ENCODE measurements around the gene TMEM150C. TPM values are rescaled to one million over a fixed set of nuclear protein-coding genes. Genes with fewer than 3 reads are reported as not detected.
"Not testable (repeated sequence)": the region's sequence is repeated elsewhere in the genome, so short reads cannot be mapped to it uniquely, and the experiment has no call there.

The TMEM150C gene
- polyA plus RNA-seq, 1 donor (not counting 4 experiments of a cell fraction or from before 2014, with no cell fraction given): 0.07 TPM

- Histone ChIP-seq H3K4me1 (ENCODE audit: control insufficient read depth, extremely low read depth, insufficient read depth, low read length) (no peaks in the 10 kb centered on the region), H3K27ac (ENCODE audit: control insufficient read depth, insufficient read depth, low read length) (no peak overlapping the region), H3K4me3 (ENCODE audit: control insufficient read depth in 2 of 3, extremely low read depth in 1 of 3, insufficient read depth in 2 of 3, low read depth in 1 of 3, low read length in 3 of 3) (no peak overlapping the region), H3K9me1 (ENCODE audit: control insufficient read depth, extremely low read depth, insufficient read depth, low read length) (no peaks in the 10 kb centered on the region), H3K27me3 (ENCODE audit: control insufficient read depth, extremely low read depth, insufficient read depth, low read length) (no peaks in the 10 kb centered on the region), H3K4me2 (ENCODE audit: control insufficient read depth, extremely low read depth, insufficient read depth, low read depth, low read length) (no peak overlapping the region), H4K20me1 (ENCODE audit: control insufficient read depth, extremely low read depth, insufficient read depth, low read length) (no peaks in the 10 kb centered on the region), H3K36me3 (ENCODE audit: control insufficient read depth in 2 of 2, extremely low read depth in 1 of 2, insufficient read depth in 2 of 2, low read length in 2 of 2) (no peaks in the 10 kb centered on the region), H3K9me3 (ENCODE audit: control insufficient read depth, low read depth, low read length) (no peaks in the 10 kb centered on the region), H2AFZ (ENCODE audit: control insufficient read depth, low read length) (no peak overlapping the region), H3K9ac (ENCODE audit: control insufficient read depth, extremely low read depth, insufficient read depth, low read length) (no peak overlapping the region), H3K79me2 (ENCODE audit: control insufficient read depth, insufficient read depth, low read length) (no peaks in the 10 kb centered on the region)
- TF ChIP-seq EZH2 (IDR thresholded peaks at IDR 0.05; ENCODE audit: low read length) (no peak), CTCF (optimal IDR thresholded peaks at IDR 0.05 in 1 of 3, IDR thresholded peaks at IDR 0.05 in 1 of 3, conservative IDR thresholded peaks at IDR 0.05 in 1 of 3; ENCODE audit: extremely low read depth in 1 of 3, insufficient read depth in 2 of 3, low read length in 3 of 3) (no peak)
- DNase-seq (ENCODE audit: low read depth, low spot score) (no peak), FAIRE-seq (no peak)
- dilution Hi-C loops (cut with MboI; ENCODE audit: extremely low pct_ligation_motif_present, low sequenced_read_pairs): no loop called here
Measured at GRCh38 chr4:82473621-82474164, 88.1 kb downstream of the TMEM150C start.

GRCh38 chr4:82473080-82473479, 88.7 kb downstream of the TMEM150C start:
- H3K9me1 ChIP-seq (ENCODE audit: control insufficient read depth, extremely low read depth, insufficient read depth, low read length); H3K4me1 ChIP-seq (ENCODE audit: control insufficient read depth, extremely low read depth, insufficient read depth, low read length); H3K4me2 ChIP-seq (ENCODE audit: control insufficient read depth, extremely low read depth, insufficient read depth, low read depth, low read length); dilution Hi-C loops (cut with MboI; ENCODE audit: extremely low pct_ligation_motif_present, low sequenced_read_pairs); DNase-seq (ENCODE audit: low read depth, low spot score); FAIRE-seq; H4K20me1 ChIP-seq (ENCODE audit: control insufficient read depth, extremely low read depth, insufficient read depth, low read length); H3K79me2 ChIP-seq (ENCODE audit: control insufficient read depth, insufficient read depth, low read length); H3K36me3 ChIP-seq (ENCODE audit: control insufficient read depth in 2 of 2, extremely low read depth in 1 of 2, insufficient read depth in 2 of 2, low read length in 2 of 2); H3K27me3 ChIP-seq (ENCODE audit: control insufficient read depth, extremely low read depth, insufficient read depth, low read length); H3K27ac ChIP-seq (ENCODE audit: control insufficient read depth, insufficient read depth, low read length); H3K9me3 ChIP-seq (ENCODE audit: control insufficient read depth, low read depth, low read length); H2AFZ ChIP-seq (ENCODE audit: control insufficient read depth, low read length); H3K4me3 ChIP-seq (ENCODE audit: control insufficient read depth in 2 of 3, extremely low read depth in 1 of 3, insufficient read depth in 2 of 3, low read depth in 1 of 3, low read length in 3 of 3); H3K9ac ChIP-seq (ENCODE audit: control insufficient read depth, extremely low read depth, insufficient read depth, low read length): not testable (repeated sequence)

GRCh38 chr4:82469791-82470345, 91.9 kb downstream of the TMEM150C start:
- no peaks in the 10 kb centered on the region for H3K4me1 ChIP-seq (ENCODE audit: control insufficient read depth, extremely low read depth, insufficient read depth, low read length)
- peaks cover 0 to 4% of the 10 kb centered on the region in 2 experiments for H3K36me3 ChIP-seq (ENCODE audit: control insufficient read depth in 2 of 2, extremely low read depth in 1 of 2, insufficient read depth in 2 of 2, low read length in 2 of 2)
- FAIRE-seq (no peak), DNase-seq (ENCODE audit: low read depth, low spot score) (no peak)
- H2AFZ ChIP-seq (ENCODE audit: control insufficient read depth, low read length): no peak overlapping the region
- no peaks in the 10 kb centered on the region for H3K27me3 ChIP-seq (ENCODE audit: control insufficient read depth, extremely low read depth, insufficient read depth, low read length)
- no peak overlapping the region for H3K9ac ChIP-seq (ENCODE audit: control insufficient read depth, extremely low read depth, insufficient read depth, low read length)
- no peaks in the 10 kb centered on the region for H3K79me2 ChIP-seq (ENCODE audit: control insufficient read depth, insufficient read depth, low read length)
- no peak overlapping the region for H3K4me2 ChIP-seq (ENCODE audit: control insufficient read depth, extremely low read depth, insufficient read depth, low read depth, low read length)
- H3K9me3 ChIP-seq (ENCODE audit: control insufficient read depth, low read depth, low read length): no peaks in the 10 kb centered on the region
- no peak overlapping the region for H3K27ac ChIP-seq (ENCODE audit: control insufficient read depth, insufficient read depth, low read length)
- dilution Hi-C loops (cut with MboI; ENCODE audit: extremely low pct_ligation_motif_present, low sequenced_read_pairs): no loop called here
- no peak overlapping the region for H3K4me3 ChIP-seq (ENCODE audit: control insufficient read depth in 2 of 3, extremely low read depth in 1 of 3, insufficient read depth in 2 of 3, low read depth in 1 of 3, low read length in 3 of 3)
- H3K9me1 ChIP-seq (ENCODE audit: control insufficient read depth, extremely low read depth, insufficient read depth, low read length): no peaks in the 10 kb centered on the region
- no peaks in the 10 kb centered on the region for H4K20me1 ChIP-seq (ENCODE audit: control insufficient read depth, extremely low read depth, insufficient read depth, low read length)
- TF ChIP-seq EZH2 (IDR thresholded peaks at IDR 0.05; ENCODE audit: low read length) (no peak), CTCF (optimal IDR thresholded peaks at IDR 0.05 in 1 of 3, IDR thresholded peaks at IDR 0.05 in 1 of 3, conservative IDR thresholded peaks at IDR 0.05 in 1 of 3; ENCODE audit: extremely low read depth in 1 of 3, insufficient read depth in 2 of 3, low read length in 3 of 3) (no peak)
